DND-41 (cell line): ENCODE results near the gene PRELP.

Source experiments
- CTCF ChIP-seq: IDR thresholded peaks from 2 replicates; pipeline ENCODE4 v1.5.1; 2012; ENCODE audit warnings: borderline replicate concordance, low read length, moderate library complexity, mild to moderate bottlenecking; ENCODE audit not compliant: poor library complexity, severe bottlenecking; ENCODE audit errors: extremely low read depth
- EZH2 ChIP-seq: IDR thresholded peaks from 3 replicates; pipeline ENCODE4 v1.6.1; 2012; ENCODE audit warnings: borderline replicate concordance, low read depth, mild to moderate bottlenecking, moderate library complexity, low read length, inconsistent platforms; ENCODE audit not compliant: severe bottlenecking

- no peak for TF ChIP-seq CTCF
- TF ChIP-seq EZH2 = no peak
Observed at GRCh38 chr1:203506858-203507626, 31.4 kb downstream of the PRELP start.
